Activated naive CD8-positive, alpha-beta T cell treated with anti-CD3 and anti-CD28 coated beads, Interleukin-2, amount 50 U/mL, for 16 hours (primary cell): Measurements from ENCODE around the gene ALOX12.

ENCODE experiments used
- DNase-seq: peaks from one replicate; pipeline ENCODE4 v3.0.0-alpha.2; 2020; ENCODE audit warnings: low read depth, low spot score

ALOX12 gene

GRCh38 chr17:7022781-7023571 lies 27.1 kb downstream of the ALOX12 start, which contains the start of gene BCL6B:
TSS of gene BCL6B (plus strand) at chr17:7023050. CDS start at chr17:7023672, 622 bp downstream.
- no peak for DNase-seq

GRCh38 chr17:7023576-7024401 lies 27.9 kb downstream of the ALOX12 start:
- peak; percentile 74 for DNase-seq

- DNase-seq, result no peak
Measured at GRCh38 chr17:7024402-7024785, 28.5 kb downstream of the ALOX12 start.

GRCh38 chr17:7025245-7025644 lies 29.4 kb downstream of the ALOX12 start:
- no peak for DNase-seq

GRCh38 chr17:7026471-7027115 lies 30.7 kb downstream of the ALOX12 start:
- no peak for DNase-seq

- DNase-seq, result no peak
Measured at GRCh38 chr17:7027335-7027734, 31.5 kb downstream of the ALOX12 start.

GRCh38 chr17:7029096-7029495 lies 33.2 kb downstream of the ALOX12 start:
- no peak for DNase-seq

- no peak for DNase-seq
Measured at GRCh38 chr17:7029659-7030058, 33.8 kb downstream of the ALOX12 start.

GRCh38 chr17:7034955-7035590 lies 39.2 kb downstream of the ALOX12 start:
- no peak for DNase-seq

GRCh38 chr17:7035591-7036368 lies 39.9 kb downstream of the ALOX12 start, which contains the start of gene SLC16A13:
TSS of gene SLC16A13 (plus strand) at chr17:7036015. CDS start at chr17:7036383, 368 bp downstream.
- peak; percentile 96 for DNase-seq

GRCh38 chr17:7038025-7038862 lies 42.4 kb downstream of the ALOX12 start:
- no peak for DNase-seq

- no peak for DNase-seq
Measured at GRCh38 chr17:7039832-7040231, 44.0 kb downstream of the ALOX12 start.

- DNase-seq, result no peak
Measured at GRCh38 chr17:7041607-7042500, 46.0 kb downstream of the ALOX12 start.

- no peak for DNase-seq
Measured at GRCh38 chr17:7042501-7043181, 46.8 kb downstream of the ALOX12 start.

GRCh38 chr17:7043182-7043496 lies 47.3 kb downstream of the ALOX12 start:
- no peak for DNase-seq

- no peak for DNase-seq
Measured at GRCh38 chr17:7043497-7044198, 47.8 kb downstream of the ALOX12 start, which contains the start of gene SLC16A11. TSS of gene SLC16A11 (minus strand) at chr17:7044092. CDS start at chr17:7043513, 579 bp downstream.

GRCh38 chr17:7045492-7046126 lies 49.8 kb downstream of the ALOX12 start:
- no peak for DNase-seq
